Measurements from ENCODE around the gene OSTN.

GRCh38 chr3:191262650-191263049 is 63.6 kb downstream of the OSTN start:
- TF ChIP-seq, protein P1, sequence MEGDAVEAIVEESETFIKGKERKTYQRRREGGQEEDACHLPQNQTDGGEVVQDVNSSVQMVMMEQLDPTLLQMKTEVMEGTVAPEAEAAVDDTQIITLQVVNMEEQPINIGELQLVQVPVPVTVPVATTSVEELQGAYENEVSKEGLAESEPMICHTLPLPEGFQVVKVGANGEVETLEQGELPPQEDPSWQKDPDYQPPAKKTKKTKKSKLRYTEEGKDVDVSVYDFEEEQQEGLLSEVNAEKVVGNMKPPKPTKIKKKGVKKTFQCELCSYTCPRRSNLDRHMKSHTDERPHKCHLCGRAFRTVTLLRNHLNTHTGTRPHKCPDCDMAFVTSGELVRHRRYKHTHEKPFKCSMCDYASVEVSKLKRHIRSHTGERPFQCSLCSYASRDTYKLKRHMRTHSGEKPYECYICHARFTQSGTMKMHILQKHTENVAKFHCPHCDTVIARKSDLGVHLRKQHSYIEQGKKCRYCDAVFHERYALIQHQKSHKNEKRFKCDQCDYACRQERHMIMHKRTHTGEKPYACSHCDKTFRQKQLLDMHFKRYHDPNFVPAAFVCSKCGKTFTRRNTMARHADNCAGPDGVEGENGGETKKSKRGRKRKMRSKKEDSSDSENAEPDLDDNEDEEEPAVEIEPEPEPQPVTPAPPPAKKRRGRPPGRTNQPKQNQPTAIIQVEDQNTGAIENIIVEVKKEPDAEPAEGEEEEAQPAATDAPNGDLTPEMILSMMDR (IDR thresholded peaks at IDR 0.05): no peak
- TF ChIP-seq EZH2 (IDR thresholded peaks at IDR 0.05; ENCODE audit: borderline replicate concordance, insufficient read depth, low read depth, low read length, poor library complexity, severe bottlenecking): no peak

Measured in B cell (primary cell).